Measurements from ENCODE around the gene GPR52.

The GPR52 gene

DNA sequence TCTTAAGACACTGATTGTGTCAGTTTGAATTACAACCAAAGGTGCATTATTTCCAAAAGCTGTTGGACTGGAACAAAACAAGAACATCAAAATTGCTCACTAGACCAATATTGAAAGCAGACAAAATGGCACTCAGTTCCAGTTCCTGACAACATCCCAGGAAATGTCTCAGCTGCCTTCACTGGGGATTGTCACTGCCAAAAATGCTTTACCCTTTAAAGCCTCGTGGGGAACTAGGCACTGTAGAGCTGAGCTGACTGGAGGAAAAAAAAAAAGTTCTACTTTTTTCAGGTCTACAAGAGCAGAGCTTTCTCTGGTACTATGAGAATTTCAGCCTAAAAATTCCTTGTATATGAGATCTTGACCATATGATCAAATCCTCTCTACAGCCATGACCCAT lies 21.9 kb downstream of the GPR52 start:
- DNase-seq, result no peak

DNA sequence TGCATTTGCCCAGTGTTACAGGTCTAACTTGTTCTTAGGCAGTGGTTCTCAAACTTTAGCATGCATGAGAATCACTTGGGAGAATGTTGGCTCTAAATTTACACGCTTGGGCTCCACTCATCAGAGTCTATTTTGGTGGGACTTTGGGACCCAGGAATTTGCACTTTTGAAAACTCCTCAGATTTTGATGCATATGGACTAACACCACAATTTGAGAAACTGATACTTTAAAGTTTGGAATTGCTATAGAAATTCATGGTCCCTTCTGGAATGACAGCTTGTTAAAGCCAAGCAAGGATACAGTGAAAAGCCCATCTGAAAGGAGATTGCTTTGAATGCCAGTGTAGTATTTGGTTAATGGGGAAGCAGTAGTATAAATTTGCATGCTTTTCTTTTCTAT lies 31.5 kb downstream of the GPR52 start:
- DNase-seq, result no peak

DNA sequence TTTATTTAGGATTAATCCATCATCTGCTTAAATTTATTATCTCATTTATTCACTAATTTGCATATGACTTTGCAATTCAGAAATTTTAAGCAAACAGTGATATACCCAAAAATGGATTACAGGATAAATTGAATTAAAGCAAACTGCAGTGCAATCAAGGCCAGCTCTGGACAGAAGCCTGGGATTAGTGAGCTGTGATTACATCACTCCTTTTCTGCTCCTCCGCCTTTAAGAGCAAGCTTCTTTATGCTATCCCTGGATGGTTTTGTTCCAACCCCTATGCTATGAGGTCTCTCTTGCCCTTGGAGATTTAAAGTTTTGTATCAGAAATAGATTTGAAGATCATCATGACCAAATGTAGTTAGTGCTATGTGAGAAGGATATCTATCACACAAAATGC lies 32.6 kb downstream of the GPR52 start:
- no peak for DNase-seq

DNA sequence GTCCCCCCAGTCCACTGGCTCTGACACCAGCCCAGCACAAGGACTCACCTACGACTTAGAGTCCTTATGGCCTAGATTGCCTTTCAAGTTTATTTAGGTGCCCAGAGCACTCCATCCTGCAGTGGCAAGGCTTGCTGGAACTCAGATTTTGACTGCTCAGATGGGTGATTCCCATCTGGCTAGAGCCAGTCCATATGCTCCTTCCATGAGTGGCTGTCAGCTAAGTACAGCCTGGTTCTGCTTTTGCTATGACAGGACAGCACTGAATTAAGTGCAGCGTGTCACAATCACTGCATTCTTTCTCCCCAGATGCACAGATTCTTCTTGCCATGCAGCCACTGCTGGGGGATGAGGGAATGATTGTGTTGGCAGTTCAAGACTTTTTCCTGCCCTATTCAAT lies 43.8 kb downstream of the GPR52 start:
- no peak for DNase-seq

DNA sequence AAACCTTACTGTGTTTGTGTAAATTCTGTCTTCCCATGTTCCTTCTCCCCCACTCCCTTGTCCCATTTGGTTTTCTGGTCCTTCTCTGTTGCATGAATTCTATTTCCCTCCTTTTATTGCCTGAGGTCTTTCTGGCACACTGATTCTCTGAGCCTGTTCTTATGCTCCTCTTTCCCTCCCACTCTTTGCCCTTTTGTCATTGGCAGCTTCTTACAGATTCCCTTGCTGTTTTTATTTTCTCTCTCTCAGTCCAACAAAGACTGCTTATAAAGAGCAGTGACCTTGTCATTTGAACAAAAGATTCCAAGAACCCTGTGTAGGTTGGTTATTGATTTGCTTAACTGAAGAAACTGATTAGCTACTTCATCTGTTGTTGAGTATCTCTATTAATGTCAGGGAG lies 49.7 kb downstream of the GPR52 start:
- DNase-seq, result no peak

Data from activated naive CD4-positive, alpha-beta T cell treated with Interleukin-2 at 50 U/mL for 16 hours (primary cell).